ENCODE data around the gene B4GALT2. TPM values are rescaled to one million over a fixed set of nuclear protein-coding genes. Genes with fewer than 3 reads are reported as not detected.

The B4GALT2 gene
- total RNA-seq, 2 experiments from 2014 or later: 0.57 to 1.4 TPM

GRCh38 chr1:43932786-43933385, 46.1 kb upstream of the B4GALT2 start:
- Histone ChIP-seq H3K79me2 (ENCODE audit: insufficient read depth, low read depth, low read length) (no peaks in the 10 kb centered on the region), H3K4me3 (ENCODE audit: low read depth, low read length, poor library complexity, severe bottlenecking) (no peak overlapping the region), H2AFZ (ENCODE audit: low read length) (no peak overlapping the region), H3K4me2 (ENCODE audit: low read length) (no peak overlapping the region), H4K20me1 (ENCODE audit: insufficient read depth, low read length) (no peaks in the 10 kb centered on the region), H3K4me1 (ENCODE audit: insufficient read depth, low read length, poor library complexity, severe bottlenecking) (no peaks in the 10 kb centered on the region), H3K27ac (ENCODE audit: low read depth, low read length, poor library complexity, severe bottlenecking) (no peak overlapping the region), H3K9me3 (ENCODE audit: low read length) (no peaks in the 10 kb centered on the region), H3K9me2 (ENCODE audit: insufficient read depth, low read length) (no peaks in the 10 kb centered on the region), H3K36me3 (ENCODE audit: insufficient read depth, low read length) (no peaks in the 10 kb centered on the region)
- no peak for DNase-seq (ENCODE audit: low spot score)
- POLR2A ChIA-PET: no interaction called here
- BruUV-seq (replicated peaks): no TSS peak
- intact Hi-C loops (cut with micrococcal nuclease; ENCODE audit: unreplicated experiment): loop anchor here (5.0 kb wide), 1 partner anchor 96 kb away; no protein-coding TSS in a partner anchor
- TF ChIP-seq CTCF (conservative IDR thresholded peaks at IDR 0.05; ENCODE audit: low read length): no peak
- TF ChIP-seq EZH2phosphoT487 (IDR thresholded peaks at IDR 0.05; ENCODE audit: borderline replicate concordance, low read depth, low read length): no peak
- CTCF ChIA-PET (ENCODE audit: unreplicated experiment): interaction anchor here (1.0 kb wide), 1 partner anchor 169 kb away, joined by 3 read pairs; no protein-coding TSS in a partner anchor

- Histone ChIP-seq H4K20me1 (ENCODE audit: insufficient read depth, low read length) (no peaks in the 10 kb centered on the region), H3K36me3 (ENCODE audit: insufficient read depth, low read length) (no peaks in the 10 kb centered on the region), H3K4me1 (ENCODE audit: insufficient read depth, low read length, poor library complexity, severe bottlenecking) (no peaks in the 10 kb centered on the region), H3K4me3 (ENCODE audit: low read depth, low read length, poor library complexity, severe bottlenecking) (no peak within 1 kb of the TSS), H2AFZ (ENCODE audit: low read length) (no peak within 1 kb of the TSS), H3K9me3 (ENCODE audit: low read length) (no peaks in the 10 kb centered on the region), H3K27ac (ENCODE audit: low read depth, low read length, poor library complexity, severe bottlenecking) (no peak within 1 kb of the TSS), H3K79me2 (ENCODE audit: insufficient read depth, low read depth, low read length) (no peaks in the 10 kb centered on the region), H3K9me2 (ENCODE audit: insufficient read depth, low read length) (no peaks in the 10 kb centered on the region), H3K4me2 (ENCODE audit: low read length) (peak within 1 kb of the TSS; percentile 17; the same call in 1 of the 2 replicates)
- intact Hi-C loops (cut with micrococcal nuclease; ENCODE audit: unreplicated experiment): loop anchor here (1.0 to 5.0 kb wide), 4 partner anchors 96 to 706 kb away; no protein-coding TSS in a partner anchor
- DNase-seq (ENCODE audit: low spot score): no peak
- POLR2A ChIA-PET: interaction anchor here (1.2 kb wide), 1 partner anchor 168 kb away, joined by 3 read pairs; no protein-coding TSS in a partner anchor
- no TSS peak for BruUV-seq (replicated peaks)
- CTCF ChIA-PET (ENCODE audit: unreplicated experiment): interaction anchor here (0.8 to 2.2 kb wide), 5 partner anchors 10 to 170 kb away, joined by 3 to 40 read pairs (median 4); no protein-coding TSS in a partner anchor
- no peak for TF ChIP-seq CTCF (conservative IDR thresholded peaks at IDR 0.05; ENCODE audit: low read length)
- no peak for TF ChIP-seq EZH2phosphoT487 (IDR thresholded peaks at IDR 0.05; ENCODE audit: borderline replicate concordance, low read depth, low read length)
Observed at GRCh38 chr1:43933386-43934100, 45.5 kb upstream of the B4GALT2 start, which contains the start of gene ARTN. ARTN (plus strand) TSS chr1:43933801; CDS start chr1:43935657, 1,856 bp downstream.
